ENCODE measurements around the gene LGALS14.

GRCh38 chr19:39754971-39755370 is 50.7 kb downstream of the LGALS14 start:
- TF ChIP-seq CTCF (IDR thresholded peaks at IDR 0.05) (no peak), POLR2A (IDR thresholded peaks at IDR 0.05) (no peak)
